ENCODE measurements around the gene DNAH6. TPM values are rescaled to one million over a fixed set of nuclear protein-coding genes. Genes with fewer than 3 reads are reported as not detected.
A peak's percentile ranks its signal among the peaks of the same experiment; 100 is the strongest.

DNAH6 gene
- total RNA-seq, 1 experiment from 2014 or later, result not detected

GRCh38 chr2:84833481-84834150 is 317.3 kb downstream of the DNAH6 start:
- DNase-seq (ENCODE audit: low read depth), result no peak

- no peak for DNase-seq (ENCODE audit: low read depth)
These were observed 319.9 kb downstream of the DNAH6 start for GRCh38 chr2:84836215-84836614.

GRCh38 chr2:84838434-84839145 is 322.3 kb downstream of the DNAH6 start:
- DNase-seq (ENCODE audit: low read depth), result peak; percentile 48

GRCh38 chr2:84839851-84840250 is 323.6 kb downstream of the DNAH6 start:
- no peak for DNase-seq (ENCODE audit: low read depth)

GRCh38 chr2:84840306-84840705 is 324.0 kb downstream of the DNAH6 start:
- peak; percentile 14 for DNase-seq (ENCODE audit: low read depth)

- DNase-seq (ENCODE audit: low read depth), result no peak
These were observed 325.3 kb downstream of the DNAH6 start for GRCh38 chr2:84841577-84841976.

GRCh38 chr2:84844141-84844540 is 327.8 kb downstream of the DNAH6 start:
- no peak for DNase-seq (ENCODE audit: low read depth)

- DNase-seq (ENCODE audit: low read depth), result peak; percentile 31
These were observed 329.9 kb downstream of the DNAH6 start for GRCh38 chr2:84846041-84846663.

- DNase-seq (ENCODE audit: low read depth), result peak; percentile 60
These were observed 330.4 kb downstream of the DNAH6 start for GRCh38 chr2:84846741-84847142.

- no peak for DNase-seq (ENCODE audit: low read depth)
These were observed 331.2 kb downstream of the DNAH6 start for GRCh38 chr2:84847326-84848050.

GRCh38 chr2:84849271-84849952 is 333.1 kb downstream of the DNAH6 start:
- peak; percentile 13 for DNase-seq (ENCODE audit: low read depth)

- DNase-seq (ENCODE audit: low read depth), result no peak
These were observed 334.2 kb downstream of the DNAH6 start for GRCh38 chr2:84850471-84850870.

- DNase-seq (ENCODE audit: low read depth), result no peak
These were observed 335.6 kb downstream of the DNAH6 start for GRCh38 chr2:84851876-84852275.

GRCh38 chr2:84854850-84855249 is 338.6 kb downstream of the DNAH6 start:
- DNase-seq (ENCODE audit: low read depth), result no peak

- DNase-seq (ENCODE audit: low read depth), result no peak
These were observed 339.4 kb downstream of the DNAH6 start for GRCh38 chr2:84855731-84856130.

GRCh38 chr2:84856787-84857186 is 340.5 kb downstream of the DNAH6 start:
- DNase-seq (ENCODE audit: low read depth), result no peak

- DNase-seq (ENCODE audit: low read depth), result no peak
These were observed 341.3 kb downstream of the DNAH6 start for GRCh38 chr2:84857566-84857965.

- DNase-seq (ENCODE audit: low read depth), result no peak
These were observed 341.8 kb downstream of the DNAH6 start for GRCh38 chr2:84858123-84858522.

GRCh38 chr2:84858937-84859336 is 342.6 kb downstream of the DNAH6 start:
- no peak for DNase-seq (ENCODE audit: low read depth)

GRCh38 chr2:84861539-84861938 is 345.2 kb downstream of the DNAH6 start:
- DNase-seq (ENCODE audit: low read depth), result no peak

GRCh38 chr2:84862006-84862405 is 345.7 kb downstream of the DNAH6 start:
- DNase-seq (ENCODE audit: low read depth), result no peak
